Motor neuron (in vitro differentiated cells): ENCODE measurements around the gene IGLL5. TPM values are rescaled to one million over a fixed set of nuclear protein-coding genes. Genes with fewer than 3 reads are reported as not detected.

Experiments used
- ATAC-seq, 8 experiments: fragments of 200-7000 bp; cut with Tn5 transposase; replicated peaks in 6 of 8; 2 replicates each; pipeline ENCODE4 v1.8.0; 2021; ENCODE audit warnings: mild to moderate bottlenecking in 8 of 8, moderate library complexity in 8 of 8
- H3K27ac ChIP-seq, 2 donors: fragments of 250-450 bp; sonication (Bioruptor Pico); 2 replicates each; pipeline ENCODE4 v1.9.0; 2021; ENCODE audit warnings: antibody characterized with exemption in 2 of 2, mild to moderate bottlenecking in 2 of 2, moderate library complexity in 1 of 2
- H3K4me1 ChIP-seq, 2 donors: fragments of 250-450 bp; sonication (Bioruptor Pico); replicated peaks in 1 of 2; 2 replicates each; pipeline ENCODE4 v1.6.1; 2021; ENCODE audit warnings: antibody characterized with exemption in 2 of 2, mild to moderate bottlenecking in 2 of 2, moderate library complexity in 1 of 2
- H3K4me3 ChIP-seq, 5 donors: fragments of 250-450 bp; sonication (Bioruptor Pico); 2 replicates each; pipeline ENCODE4 v1.9.0; 2021; ENCODE audit warnings: antibody characterized with exemption in 5 of 5, mild to moderate bottlenecking in 5 of 5, moderate library complexity in 4 of 5
- WGBS, 10 experiments: fragments of 450-650 bp; shearing (Covaris generic); methylation state at CpG; one replicate each; pipeline ENCODE4 v1.0.0; 2022; 5-methylcytosine and 5-hydroxymethylcytosine counted together
- in situ Hi-C, 9 experiments: fragments of 400-800 bp; cut with MboI; loops; one replicate each; pipeline ENCODE4 v1.15.0; 2021; ENCODE audit warnings: low sequenced_read_pairs in 9 of 9, low pct_unique_long_range_greater_than_20kb in 2 of 9; ENCODE audit not compliant: unreplicated experiment in 9 of 9
- total RNA-seq, 8 experiments: library from RNA; unstranded; fragments of 300-600 nt; gene quantifications; 2 replicates each; pipeline versions ENCODE4 v1.2.3 to v1.2.4, GENCODE V29; 2022

IGLL5 gene
- total RNA-seq, 8 experiments from 2014 or later: 0.13 to 0.62 (median 0.25) TPM; not detected in 5

GRCh38 chr22:22883090-22883727 is 4.4 kb upstream of the IGLL5 start:
- Histone ChIP-seq H3K4me3 (no peak overlapping the region), H3K4me1 (no peaks in the 10 kb centered on the region), H3K27ac (no peak overlapping the region)
- WGBS, 10 experiments: 20 to 74% (median 49%) methylated on average over 2 to 6 of the region's 11 CpGs; no CpG with 5 or more reads in 2 of the 10 experiments
- no peak for ATAC-seq
- in situ Hi-C loops: no loop called here

- H3K4me1 ChIP-seq: no peaks in the 10 kb centered on the region
- WGBS, 10 experiments: 0 to 21% (median 11%) methylated on average over 1 to 3 of the region's 3 CpGs; no CpG with 5 or more reads in 4 of the 10 experiments
These were observed 3.4 kb upstream of the IGLL5 start for GRCh38 chr22:22884010-22884887.

GRCh38 chr22:22884888-22885840 is 2.5 kb upstream of the IGLL5 start:
- no peak for ATAC-seq
- in situ Hi-C loops: no loop called here

More at GRCh38 chr22:22884010-22884887, 3.4 kb upstream of the IGLL5 start:
- in situ Hi-C loops: no loop called here
- Histone ChIP-seq H3K27ac (peak overlapping the region; percentile 53 to 65), H3K4me3 (no peak overlapping the region)
- peak in 3 of 8 experiments; percentile 95 to 97 (median 97) for ATAC-seq

GRCh38 chr22:22886546-22886945 is 1.1 kb upstream of the IGLL5 start:
- no peak overlapping the region for H3K4me3 ChIP-seq
- 12 to 92% (median 43%) methylated on average over 2 to 4 of the region's 4 CpGs; no CpG with 5 or more reads in 5 of the 10 experiments for WGBS, 10 experiments
- in situ Hi-C loops: no loop called here
- H3K4me1 ChIP-seq: no peaks in the 10 kb centered on the region
- no peak for ATAC-seq
- H3K27ac ChIP-seq: peak overlapping the region in 1 of 2 donors; percentile 41

More at GRCh38 chr22:22884888-22885840, 2.5 kb upstream of the IGLL5 start:
- Histone ChIP-seq H3K4me3 (no peak overlapping the region), H3K27ac (peak overlapping the region in 1 of 2 donors; percentile 19), H3K4me1 (no peaks in the 10 kb centered on the region)
- WGBS, 10 experiments: 28 to 92% (median 61%) methylated on average over 2 to 4 of the region's 9 CpGs; no CpG with 5 or more reads in 5 of the 10 experiments

GRCh38 chr22:22888571-22889353 is 1.1 kb downstream of the IGLL5 start:
- in situ Hi-C loops: no loop called here
- no peak for ATAC-seq
- Histone ChIP-seq H3K4me1 (no peaks in the 10 kb centered on the region), H3K4me3 (no peak overlapping the region), H3K27ac (peak overlapping the region in 1 of 2 donors; percentile 14)
- WGBS, 10 experiments: 60 to 80% (median 65%) methylated on average over 2 to 6 of the region's 13 CpGs; no CpG with 5 or more reads in 5 of the 10 experiments

- Histone ChIP-seq H3K4me3 (no peak overlapping the region), H3K4me1 (no peaks in the 10 kb centered on the region), H3K27ac (peak overlapping the region in 1 of 2 donors; percentile 11)
- ATAC-seq: no peak
- in situ Hi-C loops: no loop called here
These were observed 2.5 kb downstream of the IGLL5 start for GRCh38 chr22:22890085-22890484.

- H3K27ac ChIP-seq: no peak overlapping the region
- in situ Hi-C loops: no loop called here
These were observed 3.6 kb downstream of the IGLL5 start for GRCh38 chr22:22891139-22891621.

GRCh38 chr22:22892096-22893052 is 4.8 kb downstream of the IGLL5 start:
- no peak for ATAC-seq
- peak overlapping the region; percentile 25 to 46 for H3K27ac ChIP-seq
- WGBS, 10 experiments: 20 to 80% (median 65%) methylated on average over 1 of the region's 1 CpG; no CpG with 5 or more reads in 4 of the 10 experiments
- no peak overlapping the region for H3K4me3 ChIP-seq
- H3K4me1 ChIP-seq: no peaks in the 10 kb centered on the region
- in situ Hi-C loops: no loop called here

More at GRCh38 chr22:22891139-22891621, 3.6 kb downstream of the IGLL5 start:
- no peaks in the 10 kb centered on the region for H3K4me1 ChIP-seq
- WGBS, 10 experiments: 0 to 97% (median 72%) methylated on average over 2 to 3 of the region's 3 CpGs
- no peak for ATAC-seq
- no peak overlapping the region for H3K4me3 ChIP-seq

GRCh38 chr22:22893077-22893805 is 5.6 kb downstream of the IGLL5 start:
- in situ Hi-C loops: no loop called here
- 59 to 100% (median 86%) methylated on average over 1 to 4 of the region's 10 CpGs; no CpG with 5 or more reads in 4 of the 10 experiments for WGBS, 10 experiments
- Histone ChIP-seq H3K27ac (peak overlapping the region; percentile 25 to 51), H3K4me1 (no peaks in the 10 kb centered on the region), H3K4me3 (no peak overlapping the region)
- ATAC-seq: no peak

- WGBS, 10 experiments: 53 to 100% (median 70%) methylated on average over 1 to 2 of the region's 9 CpGs; no CpG with 5 or more reads in 6 of the 10 experiments
- in situ Hi-C loops: no loop called here
- ATAC-seq: no peak
- Histone ChIP-seq H3K4me1 (no peaks in the 10 kb centered on the region), H3K27ac (peak overlapping the region; percentile 25 to 36), H3K4me3 (no peak overlapping the region)
These were observed 6.5 kb downstream of the IGLL5 start for GRCh38 chr22:22893891-22894739.
